H1 (cell line): ENCODE data around the gene STARD13. TPM values are rescaled to one million over a fixed set of nuclear protein-coding genes. Genes with fewer than 3 reads are reported as not detected.

Source experiments
- CHD1 ChIP-seq: IDR thresholded peaks from 2 replicates; pipeline ENCODE4 v1.6.1; 2012; ENCODE audit warnings: low read depth, low read length, improper control_type of control experiment
- CHD7 ChIP-seq: fragments of 300-600 bp; sonication (generic); IDR thresholded peaks from 2 replicates; pipeline ENCODE4 v1.7.1; 2012; ENCODE audit warnings: low read length, moderate library complexity, mild to moderate bottlenecking, inconsistent platforms; ENCODE audit not compliant: insufficient replicate concordance
- TBP ChIP-seq: IDR thresholded peaks from 2 replicates; pipeline ENCODE4 v1.6.1; 2011; ENCODE audit warnings: low read depth, low read length, improper control_type of control experiment
- TEAD4 ChIP-seq: IDR thresholded peaks from 2 replicates; pipeline ENCODE4 v1.6.1; 2012; ENCODE audit warnings: low read depth, low read length, inconsistent platforms, mixed read lengths
- polyA plus RNA-seq, 7 experiments: library from polyadenylated mRNA; depleted of rRNA in 3 of 7; stranded (reverse) in 5 of 7; unstranded in 2 of 7; fragments of >200 nt in 5 of 7; fragments of 200-250 nt in 2 of 7; gene quantifications; 1 replicate in 5 of 7; 2 replicates in 1 of 7; 4 replicates in 1 of 7; pipeline versions ENCODE4 v1.2.1 to v1.2.3, GENCODE V29; 2011 to 2013; ENCODE audit warnings: missing spikeins in 2 of 7, mixed read lengths in 2 of 7
- total RNA-seq: library from RNA; stranded (reverse); fragmentation: NEBNext Ultra II Directional; extraction: Animal tissue kit (Norgen Biotek cat#: 25700); gene quantifications from 2 replicates; pipeline ENCODE4 v1.2.1, GENCODE V29; 2021

The STARD13 gene
- total and polyA plus RNA-seq, 2 of the 8 experiments (the other 6 are each of a cell fraction or from before 2014, with no cell fraction given), result 0.82 to 2.9 TPM

DNA sequence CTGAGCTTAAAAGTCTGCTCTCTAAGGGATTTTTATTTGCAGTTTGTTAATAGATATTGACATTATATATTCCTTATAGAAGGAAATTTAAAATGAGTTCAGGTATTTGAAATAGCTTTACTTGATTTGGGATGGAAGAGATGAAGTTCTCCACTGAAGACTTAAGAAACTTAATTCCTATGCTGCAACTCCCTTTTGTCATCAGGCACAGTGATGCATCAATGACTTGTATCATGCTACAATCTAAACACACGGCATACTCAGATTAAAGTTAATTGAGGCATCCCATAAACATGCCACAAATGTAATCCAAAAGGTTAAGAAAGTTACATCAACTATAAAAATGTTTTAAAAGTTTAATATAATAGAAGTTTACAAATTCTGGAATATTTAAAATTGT, 109.0 kb downstream of the STARD13 start (continued):
- TF ChIP-seq CHD7 (no peak), TEAD4 (no peak), CHD1 (no peak), TBP (no peak)
